GM18951 (cell line): Measurements from ENCODE around the gene ZRANB3.
"Not testable (repeated sequence)": the region's sequence is repeated elsewhere in the genome, so short reads cannot be mapped to it uniquely, and the experiment has no call there.

Experiments
- POLR2A ChIP-seq: IDR thresholded peaks from 4 replicates; pipeline ENCODE4 v1.6.1; 2011; ENCODE audit warnings: mild to moderate bottlenecking; ENCODE audit not compliant: insufficient read length, insufficient read depth; ENCODE audit errors: extremely low read depth
- in situ Hi-C: fragments of 300-500 bp; cut with MboI; formaldehyde crosslinking; loops from one replicate; pipeline ENCODE4 v1.12.0; 2022; ENCODE audit warnings: low sequenced_read_pairs, mixed read lengths, inconsistent platforms; ENCODE audit not compliant: unreplicated experiment

The ZRANB3 gene

GRCh38 chr2:135457279-135457678, 73.7 kb downstream of the ZRANB3 start:
- in situ Hi-C loops = no loop called here
- TF ChIP-seq POLR2A = no peak

- TF ChIP-seq POLR2A = no peak
These were observed 74.2 kb downstream of the ZRANB3 start for GRCh38 chr2:135456835-135457234.

GRCh38 chr2:135456431-135456830, 74.6 kb downstream of the ZRANB3 start:
- no peak for TF ChIP-seq POLR2A
- in situ Hi-C loops = no loop called here

More at GRCh38 chr2:135456835-135457234, 74.2 kb downstream of the ZRANB3 start:
- in situ Hi-C loops = no loop called here

- TF ChIP-seq POLR2A = no peak
- in situ Hi-C loops = no loop called here
These were observed 76.4 kb downstream of the ZRANB3 start for GRCh38 chr2:135454608-135455007.

- in situ Hi-C loops = not testable (repeated sequence)
These were observed 78.0 kb downstream of the ZRANB3 start for GRCh38 chr2:135453027-135453426.

GRCh38 chr2:135451966-135452365, 79.1 kb downstream of the ZRANB3 start:
- no peak for TF ChIP-seq POLR2A
- in situ Hi-C loops = no loop called here

- in situ Hi-C loops = not testable (repeated sequence)
These were observed 88.0 kb downstream of the ZRANB3 start for GRCh38 chr2:135443013-135443412.

GRCh38 chr2:135435155-135435554, 95.9 kb downstream of the ZRANB3 start:
- in situ Hi-C loops = not testable (repeated sequence)

- no peak for TF ChIP-seq POLR2A
- in situ Hi-C loops = no loop called here
These were observed 106.2 kb downstream of the ZRANB3 start for GRCh38 chr2:135424849-135425248.

- TF ChIP-seq POLR2A = no peak
- in situ Hi-C loops = no loop called here
These were observed 108.1 kb downstream of the ZRANB3 start for GRCh38 chr2:135422898-135423297.

GRCh38 chr2:135411646-135412045, 119.4 kb downstream of the ZRANB3 start:
- in situ Hi-C loops = no loop called here
- no peak for TF ChIP-seq POLR2A

GRCh38 chr2:135409436-135409835, 121.6 kb downstream of the ZRANB3 start:
- in situ Hi-C loops = no loop called here
- no peak for TF ChIP-seq POLR2A

- in situ Hi-C loops = not testable (repeated sequence)
These were observed 134.8 kb downstream of the ZRANB3 start for GRCh38 chr2:135396259-135396658.

GRCh38 chr2:135386993-135387392, 144.0 kb downstream of the ZRANB3 start:
- TF ChIP-seq POLR2A = no peak
- in situ Hi-C loops = no loop called here

- in situ Hi-C loops = no loop called here
- no peak for TF ChIP-seq POLR2A
These were observed 152.4 kb downstream of the ZRANB3 start for GRCh38 chr2:135378591-135378990.
